H9 (cell line): ENCODE measurements around the gene PCDHB12. TPM values are rescaled to one million over a fixed set of nuclear protein-coding genes. Genes with fewer than 3 reads are reported as not detected.
A peak's percentile ranks its signal among the peaks of the same experiment; 100 is the strongest.
"Not testable (repeated sequence)": the region's sequence is repeated elsewhere in the genome, so short reads cannot be mapped to it uniquely, and the experiment has no call there.

Source experiments
- DNase-seq: peaks from one replicate; pipeline ENCODE4 v3.0.0-alpha.2; 2017
- H2AFZ ChIP-seq: one replicate; pipeline ENCODE4 v1.6.1; 2013; ENCODE audit warnings: mild to moderate bottlenecking, low read length, control low read depth, moderate library complexity
- H2AK5ac ChIP-seq: 2 replicates; pipeline ENCODE4 v1.6.1; 2013; ENCODE audit warnings: low read length, control low read depth, mixed read lengths; ENCODE audit not compliant: insufficient read length
- H2BK120ac ChIP-seq: one replicate; pipeline ENCODE4 v1.6.1; 2013; ENCODE audit warnings: low read depth, mild to moderate bottlenecking, low read length, control low read depth, inconsistent platforms; ENCODE audit not compliant: poor library complexity, severe bottlenecking
- H2BK12ac ChIP-seq: 2 replicates; pipeline ENCODE4 v1.6.1; 2013; ENCODE audit warnings: low read length, control low read depth, mixed read lengths, low read depth; ENCODE audit not compliant: insufficient read length
- H2BK15ac ChIP-seq: 2 replicates; pipeline ENCODE4 v1.6.1; 2013; ENCODE audit warnings: low read depth, low read length, control low read depth
- H2BK20ac ChIP-seq: one replicate; pipeline ENCODE4 v1.6.1; 2013; ENCODE audit warnings: low read depth, mild to moderate bottlenecking, low read length, control low read depth, inconsistent platforms; ENCODE audit not compliant: poor library complexity, severe bottlenecking
- H2BK5ac ChIP-seq: 2 replicates; pipeline ENCODE4 v1.6.1; 2013; ENCODE audit warnings: low read length, control low read depth, mixed read lengths; ENCODE audit not compliant: insufficient read length
- H3K14ac ChIP-seq: 2 replicates; pipeline ENCODE4 v1.6.1; 2013; ENCODE audit warnings: low read length, control low read depth; ENCODE audit not compliant: insufficient read depth
- H3K18ac ChIP-seq: 2 replicates; pipeline ENCODE4 v1.6.1; 2013; ENCODE audit warnings: low read depth, mild to moderate bottlenecking, mixed read lengths, low read length, control low read depth; ENCODE audit not compliant: insufficient read length
- H3K23ac ChIP-seq: 2 replicates; pipeline ENCODE4 v1.6.1; 2013; ENCODE audit warnings: low read length, control low read depth, mixed read lengths, low read depth; ENCODE audit not compliant: insufficient read length
- H3K23me2 ChIP-seq: 2 replicates; pipeline ENCODE4 v1.6.1; 2013; ENCODE audit warnings: low read depth, mild to moderate bottlenecking, mixed read lengths, low read length, control low read depth; ENCODE audit not compliant: insufficient read length, poor library complexity, severe bottlenecking
- H3K27ac ChIP-seq: 2 replicates; pipeline ENCODE4 v1.5.1; 2013; ENCODE audit warnings: low read length, control low read depth, mixed read lengths, low read depth; ENCODE audit not compliant: insufficient read length
- H3K27me3 ChIP-seq: 2 replicates; pipeline ENCODE4 v1.6.1; 2013; ENCODE audit warnings: low read length, control low read depth, inconsistent platforms; ENCODE audit not compliant: insufficient read depth
- H3K4ac ChIP-seq: 2 replicates; pipeline ENCODE4 v1.6.1; 2013; ENCODE audit warnings: low read depth, mild to moderate bottlenecking, control low read depth, inconsistent platforms, low read length, moderate library complexity
- H3K4me1 ChIP-seq: 2 replicates; pipeline ENCODE4 v1.6.1; 2013; ENCODE audit warnings: low read length, control low read depth, inconsistent platforms; ENCODE audit not compliant: insufficient read depth
- H3K4me2 ChIP-seq: 2 replicates; pipeline ENCODE4 v1.6.1; 2013; ENCODE audit warnings: low read length, control low read depth, mixed read lengths; ENCODE audit not compliant: insufficient read length, insufficient read depth
- H3K56ac ChIP-seq: 2 replicates; pipeline ENCODE4 v1.6.1; 2013; ENCODE audit warnings: low read depth, mild to moderate bottlenecking, mixed read lengths, low read length, control low read depth; ENCODE audit not compliant: insufficient read length
- H3K79me1 ChIP-seq: 2 replicates; pipeline ENCODE4 v1.6.1; 2013; ENCODE audit warnings: low read depth, mild to moderate bottlenecking, moderate library complexity, low read length, control low read depth, inconsistent platforms; ENCODE audit not compliant: insufficient read depth, poor library complexity, severe bottlenecking
- H3K79me2 ChIP-seq: 2 replicates; pipeline ENCODE4 v1.6.1; 2013; ENCODE audit warnings: low read length, control low read depth, inconsistent platforms; ENCODE audit not compliant: insufficient read depth
- H3K9ac ChIP-seq: 2 replicates; pipeline ENCODE4 v1.6.1; 2013; ENCODE audit warnings: low read length, control low read depth, mixed read lengths; ENCODE audit not compliant: insufficient read length; ENCODE audit errors: extremely low read depth
- H3K9me3 ChIP-seq: one replicate; pipeline ENCODE4 v1.6.1; 2013; ENCODE audit warnings: low read depth, low read length, inconsistent platforms; ENCODE audit not compliant: control insufficient read depth
- H3T11ph ChIP-seq: one replicate; pipeline ENCODE4 v1.6.1; 2013; ENCODE audit warnings: mild to moderate bottlenecking, low read length, control low read depth, inconsistent platforms
- H4K20me1 ChIP-seq: one replicate; pipeline ENCODE4 v1.6.1; 2013; ENCODE audit not compliant: control insufficient read depth, insufficient read length, insufficient read depth
- H4K5ac ChIP-seq: 2 replicates; pipeline ENCODE4 v1.6.1; 2013; ENCODE audit warnings: low read depth, mild to moderate bottlenecking, mixed read lengths, low read length, control low read depth; ENCODE audit not compliant: insufficient read length
- H4K8ac ChIP-seq: replicated peaks from 2 replicates; pipeline ENCODE4 v1.6.1; 2013; ENCODE audit warnings: low read length, control low read depth, mixed read lengths, low read depth; ENCODE audit not compliant: insufficient read length
- H4K91ac ChIP-seq: 2 replicates; pipeline ENCODE4 v1.6.1; 2013; ENCODE audit warnings: low read depth, mild to moderate bottlenecking, moderate library complexity, mixed read lengths, low read length, control low read depth; ENCODE audit not compliant: insufficient read length
- H3K27ac Mint-ChIP-seq, 3 experiments: 2 replicates in 2 of 3; 3 replicates in 1 of 3; pipeline ENCODE4 v1.8.0; 2020 to 2021; ENCODE audit warnings: mixed read lengths in 3 of 3, mild to moderate bottlenecking in 1 of 3, moderate library complexity in 1 of 3
- H3K27me3 Mint-ChIP-seq: 2 replicates; pipeline ENCODE4 v1.8.0; 2021; ENCODE audit warnings: low read depth, mild to moderate bottlenecking, moderate library complexity, mixed read lengths
- H3K36me3 Mint-ChIP-seq, 3 experiments: 2 replicates in 2 of 3; 3 replicates in 1 of 3; pipeline ENCODE4 v1.8.0; 2020 to 2021; ENCODE audit warnings: low read depth in 3 of 3, mixed read lengths in 3 of 3; ENCODE audit not compliant: insufficient read depth in 1 of 3
- H3K4me1 Mint-ChIP-seq, 2 experiments: 2 replicates each; pipeline ENCODE4 v1.8.0; 2020; ENCODE audit warnings: mixed read lengths in 2 of 2
- H3K4me3 Mint-ChIP-seq, 2 experiments: 2 replicates in 1 of 2; 3 replicates in 1 of 2; pipeline ENCODE4 v1.8.0; 2020 to 2021; ENCODE audit warnings: mild to moderate bottlenecking in 2 of 2, mixed read lengths in 2 of 2, moderate library complexity in 1 of 2
- H3K9me3 Mint-ChIP-seq, 2 experiments: 2 replicates in 1 of 2; 3 replicates in 1 of 2; pipeline ENCODE4 v1.8.0; 2020; ENCODE audit warnings: mild to moderate bottlenecking in 2 of 2, mixed read lengths in 2 of 2, moderate library complexity in 1 of 2
- WGBS: extraction: QIAGEN DNeasy Blood & Tissue Kit; methylation state at CpG from one replicate; pipeline ENCODE4 v1.1.7; 2013; ENCODE audit warnings: missing lambda C conversion rate, low lambda C conversion rate, mixed read lengths; ENCODE audit not compliant: insufficient read length; ENCODE audit errors: extremely low coverage; 5-methylcytosine and 5-hydroxymethylcytosine counted together
- total RNA-seq: library from RNA; stranded (reverse); gene quantifications from 2 replicates; pipeline ENCODE4 v1.2.1, GENCODE V29; 2021
- TF ChIP-seq, protein P1 (sequence below): fragments of 200-600 bp; sonication (generic); conservative IDR thresholded peaks from 3 replicates; pipeline ENCODE4 v1.8.0; 2021; ENCODE audit warnings: antibody characterized with exemption, mild to moderate bottlenecking

PCDHB12 gene
- total RNA-seq, 1 experiment from 2014 or later: 3.1 TPM

DNA sequence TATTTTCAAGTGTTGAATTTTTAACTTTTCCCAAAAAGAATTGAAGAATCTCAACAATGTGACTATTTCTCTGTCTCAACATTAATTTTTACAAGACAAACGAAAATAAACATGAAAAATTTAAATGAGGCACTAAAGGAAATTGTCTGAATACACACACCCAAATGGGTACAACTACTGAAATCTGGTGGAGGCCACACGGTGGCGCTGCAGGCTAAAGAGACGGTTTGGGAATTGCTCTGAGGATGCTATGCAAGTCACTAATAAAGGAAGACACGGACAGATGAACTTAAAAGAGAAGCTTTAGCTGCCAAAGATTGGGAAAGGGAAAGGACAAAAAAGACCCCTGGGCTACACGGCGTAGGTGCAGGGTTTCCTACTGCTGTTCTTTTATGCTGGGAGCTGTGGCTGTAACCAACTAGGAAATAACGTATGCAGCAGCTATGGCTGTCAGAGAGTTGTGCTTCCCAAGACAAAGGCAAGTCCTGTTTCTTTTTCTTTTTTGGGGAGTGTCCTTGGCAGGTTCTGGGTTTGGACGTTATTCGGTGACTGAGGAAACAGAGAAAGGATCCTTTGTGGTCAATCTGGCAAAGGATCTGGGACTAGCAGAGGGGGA lies 16.3 kb upstream of the PCDHB12 start, which contains the start of gene PCDHB10:
TSS of gene PCDHB10 (plus strand) at position 244 of the 616 bp plus-strand sequence. CDS start at position 444, 200 bp downstream.
- H3T11ph ChIP-seq: no peak within 1 kb of the TSS

DNA sequence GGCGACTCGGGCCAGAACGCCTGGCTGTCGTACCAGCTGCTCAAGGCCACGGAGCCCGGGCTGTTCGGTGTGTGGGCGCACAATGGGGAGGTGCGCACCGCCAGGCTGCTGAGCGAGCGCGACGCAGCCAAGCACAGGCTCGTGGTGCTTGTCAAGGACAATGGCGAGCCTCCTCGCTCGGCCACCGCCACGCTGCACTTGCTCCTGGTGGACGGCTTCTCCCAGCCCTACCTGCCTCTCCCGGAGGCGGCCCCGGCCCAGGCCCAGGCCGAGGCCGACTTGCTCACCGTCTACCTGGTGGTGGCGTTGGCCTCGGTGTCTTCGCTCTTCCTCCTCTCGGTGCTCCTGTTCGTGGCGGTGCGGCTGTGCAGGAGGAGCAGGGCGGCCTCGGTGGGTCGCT lies 14.2 kb upstream of the PCDHB12 start:
- not testable (repeated sequence) for H3K9me3 ChIP-seq, H3K79me1 ChIP-seq, H3K14ac ChIP-seq, H4K91ac ChIP-seq, H3K23ac ChIP-seq, H2AK5ac ChIP-seq, H3K4me2 ChIP-seq, H3K9ac ChIP-seq, H3K23me2 ChIP-seq, H2BK120ac ChIP-seq, H3K4ac ChIP-seq, H3K4me1 ChIP-seq, H3K4me3 Mint-ChIP-seq, H3K56ac ChIP-seq, H2BK5ac ChIP-seq, H4K8ac ChIP-seq, H2BK12ac ChIP-seq, H2AFZ ChIP-seq, H2BK20ac ChIP-seq, DNase-seq, H3K27me3 Mint-ChIP-seq, H4K20me1 ChIP-seq, H3K79me2 ChIP-seq, H3T11ph ChIP-seq, H3K4me1 Mint-ChIP-seq, H3K27ac ChIP-seq, H3K27me3 ChIP-seq, H3K18ac ChIP-seq, H2BK15ac ChIP-seq, H3K27ac Mint-ChIP-seq, H4K5ac ChIP-seq
- peaks cover 3 to 19% (median 9%) of the 10 kb centered on the region in 3 experiments for H3K36me3 Mint-ChIP-seq
- no CpG with 5 or more reads among the region's 37 CpGs for WGBS
- peaks cover 30% of the 10 kb centered on the region in 2 experiments for H3K9me3 Mint-ChIP-seq

More for the DNA sequence above, 16.3 kb upstream of the PCDHB12 start, which contains the start of gene PCDHB10:
- DNase-seq: peak; percentile 77
- H4K20me1 ChIP-seq: no peaks in the 10 kb centered on the region
- no peak within 1 kb of the TSS for H2BK120ac ChIP-seq
- H3K27ac ChIP-seq: no peak within 1 kb of the TSS
- H3K27me3 Mint-ChIP-seq: no peaks in the 10 kb centered on the region; the same call in 1 of the 2 replicates
- peak within 1 kb of the TSS; percentile 86; the same call in 1 of the 2 replicates for H3K14ac ChIP-seq
- no peak within 1 kb of the TSS for H3K9ac ChIP-seq
- TF ChIP-seq, protein P1, sequence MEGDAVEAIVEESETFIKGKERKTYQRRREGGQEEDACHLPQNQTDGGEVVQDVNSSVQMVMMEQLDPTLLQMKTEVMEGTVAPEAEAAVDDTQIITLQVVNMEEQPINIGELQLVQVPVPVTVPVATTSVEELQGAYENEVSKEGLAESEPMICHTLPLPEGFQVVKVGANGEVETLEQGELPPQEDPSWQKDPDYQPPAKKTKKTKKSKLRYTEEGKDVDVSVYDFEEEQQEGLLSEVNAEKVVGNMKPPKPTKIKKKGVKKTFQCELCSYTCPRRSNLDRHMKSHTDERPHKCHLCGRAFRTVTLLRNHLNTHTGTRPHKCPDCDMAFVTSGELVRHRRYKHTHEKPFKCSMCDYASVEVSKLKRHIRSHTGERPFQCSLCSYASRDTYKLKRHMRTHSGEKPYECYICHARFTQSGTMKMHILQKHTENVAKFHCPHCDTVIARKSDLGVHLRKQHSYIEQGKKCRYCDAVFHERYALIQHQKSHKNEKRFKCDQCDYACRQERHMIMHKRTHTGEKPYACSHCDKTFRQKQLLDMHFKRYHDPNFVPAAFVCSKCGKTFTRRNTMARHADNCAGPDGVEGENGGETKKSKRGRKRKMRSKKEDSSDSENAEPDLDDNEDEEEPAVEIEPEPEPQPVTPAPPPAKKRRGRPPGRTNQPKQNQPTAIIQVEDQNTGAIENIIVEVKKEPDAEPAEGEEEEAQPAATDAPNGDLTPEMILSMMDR: peak; percentile 94
- no peak within 1 kb of the TSS for H2BK15ac ChIP-seq
- H4K8ac ChIP-seq: no peak within 1 kb of the TSS
- H3K9me3 Mint-ChIP-seq: peaks cover 32% of the 10 kb centered on the region in 2 experiments
- H3K4ac ChIP-seq: no peak within 1 kb of the TSS
- H3K4me1 Mint-ChIP-seq: peaks cover 4 to 6% of the 10 kb centered on the region in 2 experiments
- peak within 1 kb of the TSS; percentile 76 for H2AFZ ChIP-seq
- H3K23me2 ChIP-seq: no peaks in the 10 kb centered on the region
- H3K56ac ChIP-seq: no peak within 1 kb of the TSS
- no peak within 1 kb of the TSS for H2BK5ac ChIP-seq
- H3K4me2 ChIP-seq: peak within 1 kb of the TSS; percentile 22
- no peak within 1 kb of the TSS for H3K27ac Mint-ChIP-seq
- no CpG with 5 or more reads among the region's 10 CpGs for WGBS
- no peak within 1 kb of the TSS for H2AK5ac ChIP-seq
- peak within 1 kb of the TSS; percentile 24 to 50; a peak in 4 of 5 replicates for H3K4me3 Mint-ChIP-seq
- peaks cover 8 to 26% (median 12%) of the 10 kb centered on the region in 3 experiments for H3K36me3 Mint-ChIP-seq
- no peaks in the 10 kb centered on the region for H3K4me1 ChIP-seq
- no peaks in the 10 kb centered on the region for H3K79me1 ChIP-seq
- H3K9me3 ChIP-seq: no peaks in the 10 kb centered on the region
- no peaks in the 10 kb centered on the region for H3K27me3 ChIP-seq
- H4K91ac ChIP-seq: no peak within 1 kb of the TSS
- H3K18ac ChIP-seq: peak within 1 kb of the TSS; percentile 72
- H2BK12ac ChIP-seq: no peak within 1 kb of the TSS
- H3K79me2 ChIP-seq: no peaks in the 10 kb centered on the region
- no peak within 1 kb of the TSS for H4K5ac ChIP-seq
- no peak within 1 kb of the TSS for H2BK20ac ChIP-seq
- H3K23ac ChIP-seq: no peak within 1 kb of the TSS
